MCF 10A (cell line): Measurements from ENCODE around the gene IGF1R. TPM values are rescaled to one million over a fixed set of nuclear protein-coding genes. Genes with fewer than 3 reads are reported as not detected.

ENCODE experiments used
- BruUV-seq: library from RNA; stranded (reverse); fragments of 400-500 nt; replicated peaks from 2 replicates; lab custom pipeline; 2021; lab: Mats Ljungman, UMichigan
- CTCF ChIA-PET: fragments of 300-600 bp; sonication (Branson Sonifier 250); formaldehyde crosslinking; extraction: SDS; loops from one replicate; lab custom pipeline; 2021; ENCODE audit warnings: antibody characterized with exemption, inconsistent platforms; lab: Yijun Ruan, JAX
- POLR2A ChIA-PET: fragments of 300-600, 350-650 bp; sonication (Branson Sonifier 250); formaldehyde crosslinking; extraction: SDS; loops from one replicate; lab custom pipeline; 2020; ENCODE audit warnings: antibody characterized with exemption, inconsistent platforms; lab: Yijun Ruan, JAX
- DNase-seq: peaks from one replicate; pipeline ENCODE4 v3.0.0-alpha.2; 2018; ENCODE audit not compliant: unreplicated experiment
- H3K27ac Mint-ChIP-seq: one replicate; pipeline ENCODE4 v1.8.0; 2022; ENCODE audit warnings: mild to moderate bottlenecking, low read depth, mixed read lengths; ENCODE audit not compliant: unreplicated experiment
- H3K27me3 Mint-ChIP-seq: one replicate; pipeline ENCODE4 v1.8.0; 2022; ENCODE audit warnings: mixed read lengths; ENCODE audit not compliant: insufficient read depth, unreplicated experiment
- H3K36me3 Mint-ChIP-seq: one replicate; pipeline ENCODE4 v1.8.0; 2022; ENCODE audit warnings: mild to moderate bottlenecking, moderate library complexity, mixed read lengths; ENCODE audit not compliant: insufficient read depth, unreplicated experiment
- H3K4me1 Mint-ChIP-seq: one replicate; pipeline ENCODE4 v1.8.0; 2022; ENCODE audit warnings: mixed read lengths; ENCODE audit not compliant: insufficient read depth, unreplicated experiment
- H3K4me3 Mint-ChIP-seq: one replicate; pipeline ENCODE4 v1.8.0; 2022; ENCODE audit warnings: mild to moderate bottlenecking, moderate library complexity, mixed read lengths; ENCODE audit not compliant: unreplicated experiment
- H3K9me3 Mint-ChIP-seq: one replicate; pipeline ENCODE4 v1.8.0; 2022; ENCODE audit warnings: mixed read lengths; ENCODE audit not compliant: unreplicated experiment
- CTCF ChIP-seq: fragments of 200-600 bp; IDR thresholded peaks from one replicate; pipeline ENCODE4 v1.8.0; 2022; ENCODE audit warnings: antibody characterized with exemption, mild to moderate bottlenecking; ENCODE audit not compliant: unreplicated experiment
- intact Hi-C: fragments of 100-400 bp; cut with micrococcal nuclease; formaldehyde crosslinking; loops from 2 replicates; pipeline ENCODE4 v1.14.1; 2022
- total RNA-seq: library from RNA; stranded (reverse); gene quantifications from 2 replicates; pipeline ENCODE4 v1.2.3, GENCODE V29; 2022

The IGF1R gene
- total RNA-seq, 1 experiment from 2014 or later = 53.3 TPM

- DNase-seq = no peak
- no peaks in the 10 kb centered on the region for H3K4me1 Mint-ChIP-seq
- no peak overlapping the region for H3K27ac Mint-ChIP-seq
- no peak overlapping the region for H3K4me3 Mint-ChIP-seq
- intact Hi-C loops = no loop called here
- POLR2A ChIA-PET = no interaction called here
- H3K9me3 Mint-ChIP-seq = no peaks in the 10 kb centered on the region
- no peaks in the 10 kb centered on the region for H3K27me3 Mint-ChIP-seq
- H3K36me3 Mint-ChIP-seq = peaks cover 72% of the 10 kb centered on the region
- TF ChIP-seq CTCF = no peak
- CTCF ChIA-PET = interaction anchor here (0.6 to 1.0 kb wide), 3 partner anchors 13 to 124 kb away, joined by 3 to 5 read pairs (median 4); no protein-coding TSS in a partner anchor
- BruUV-seq = no TSS peak
Observed at GRCh38 chr15:98953000-98953787, 304.9 kb downstream of the IGF1R start.

GRCh38 chr15:98953968-98954367 lies 305.6 kb downstream of the IGF1R start:
- intact Hi-C loops = no loop called here
- BruUV-seq = no TSS peak
- no peak overlapping the region for H3K4me3 Mint-ChIP-seq
- DNase-seq = no peak
- H3K4me1 Mint-ChIP-seq = no peaks in the 10 kb centered on the region
- POLR2A ChIA-PET = no interaction called here
- CTCF ChIA-PET = interaction anchor here (1.0 kb wide), 1 partner anchor 123 kb away, joined by 5 read pairs; no protein-coding TSS in a partner anchor
- H3K27ac Mint-ChIP-seq = no peak overlapping the region
- TF ChIP-seq CTCF = no peak
- no peaks in the 10 kb centered on the region for H3K27me3 Mint-ChIP-seq
- peaks cover 70% of the 10 kb centered on the region for H3K36me3 Mint-ChIP-seq
- H3K9me3 Mint-ChIP-seq = no peaks in the 10 kb centered on the region

GRCh38 chr15:98954411-98954810 lies 306.1 kb downstream of the IGF1R start:
- ChIA-PET POLR2A (no interaction called here), CTCF (no interaction called here)
- no peak overlapping the region for H3K4me3 Mint-ChIP-seq
- no peak for TF ChIP-seq CTCF
- H3K36me3 Mint-ChIP-seq = peaks cover 72% of the 10 kb centered on the region
- H3K4me1 Mint-ChIP-seq = no peaks in the 10 kb centered on the region
- H3K27me3 Mint-ChIP-seq = no peaks in the 10 kb centered on the region
- intact Hi-C loops = no loop called here
- DNase-seq = no peak
- no TSS peak for BruUV-seq
- no peak overlapping the region for H3K27ac Mint-ChIP-seq
- no peaks in the 10 kb centered on the region for H3K9me3 Mint-ChIP-seq

- Mint-ChIP-seq H3K27ac (no peak overlapping the region), H3K4me1 (no peaks in the 10 kb centered on the region), H3K9me3 (no peaks in the 10 kb centered on the region), H3K27me3 (no peaks in the 10 kb centered on the region), H3K36me3 (peaks cover 72% of the 10 kb centered on the region), H3K4me3 (no peak overlapping the region)
- DNase-seq = no peak
- BruUV-seq = no TSS peak
- TF ChIP-seq CTCF = no peak
- intact Hi-C loops = no loop called here
- ChIA-PET POLR2A (interaction anchor here (0.7 kb wide), 1 partner anchor 104 kb away, joined by 3 read pairs; no protein-coding TSS in a partner anchor), CTCF (no interaction called here)
Observed at GRCh38 chr15:98955331-98955730, 307.0 kb downstream of the IGF1R start.
